ENCODE results near the gene NPHP3. TPM values are rescaled to one million over a fixed set of nuclear protein-coding genes. Genes with fewer than 3 reads are reported as not detected.

Gene NPHP3
- total and polyA plus RNA-seq, 2 donors (not counting 1 experiment from before 2014, with no cell fraction given), result 18.4 to 47.8 TPM

GRCh38 chr3:132635052-132635451, 87.2 kb downstream of the NPHP3 start:
- H3K9ac ChIP-seq (ENCODE audit: low read length), result no peak overlapping the region
- H2AFZ ChIP-seq (ENCODE audit: insufficient read depth, low read depth, low read length, poor library complexity, severe bottlenecking), result no peak overlapping the region
- ChIA-PET POLR2A (no interaction called here), CTCF (interaction anchor here (0.6 to 1.6 kb wide), 3 partner anchors 8 to 99 kb away, joined by 3 to 7 read pairs (median 4); no protein-coding TSS in a partner anchor)
- no peaks in the 10 kb centered on the region for H3K27me3 ChIP-seq (replicated peaks in 1 of 4; ENCODE audit: control extremely low read depth in 1 of 4, control insufficient read depth in 3 of 4, insufficient read depth in 4 of 4, low read length in 3 of 4)
- no peaks in the 10 kb centered on the region for H4K20me1 ChIP-seq (ENCODE audit: control insufficient read depth, insufficient read depth, low read length, poor library complexity, severe bottlenecking)
- no peaks in the 10 kb centered on the region for H3K9me3 ChIP-seq (ENCODE audit: control extremely low read depth in 1 of 3, control insufficient read depth in 2 of 3, insufficient read depth in 1 of 3, low read length in 2 of 3)
- no peak overlapping the region for H3K4me3 ChIP-seq (ENCODE audit: control extremely low read depth in 1 of 5, extremely low read depth in 1 of 5, insufficient read depth in 1 of 5, low read depth in 2 of 5, low read length in 4 of 5)
- Mint-ChIP-seq H3K27me3 (no peaks in the 10 kb centered on the region), H3K9me3 (ENCODE audit: insufficient read depth) (no peaks in the 10 kb centered on the region), H3K4me3 (no peak overlapping the region), H3K27ac (peak overlapping the region; percentile 26), H3K4me1 (no peaks in the 10 kb centered on the region)
- intact Hi-C loops (cut with micrococcal nuclease), result no loop called here
- H3K27ac ChIP-seq (ENCODE audit: low read length in 2 of 2), result no peak overlapping the region
- ATAC-seq (ENCODE audit: low read depth) (no peak), DNase-seq (no peak)
- H3K4me1 ChIP-seq (ENCODE audit: control insufficient read depth in 2 of 2, insufficient read depth in 2 of 2, low read length in 2 of 2), result no peaks in the 10 kb centered on the region
- no peaks in the 10 kb centered on the region for H3K79me2 ChIP-seq (ENCODE audit: control insufficient read depth, insufficient read depth, low read length)
- TF ChIP-seq EZH2 (IDR thresholded peaks at IDR 0.05; ENCODE audit: borderline replicate concordance, insufficient read depth, low read depth, low read length, poor library complexity, severe bottlenecking), result no peak
- TF ChIP-seq, protein P1, sequence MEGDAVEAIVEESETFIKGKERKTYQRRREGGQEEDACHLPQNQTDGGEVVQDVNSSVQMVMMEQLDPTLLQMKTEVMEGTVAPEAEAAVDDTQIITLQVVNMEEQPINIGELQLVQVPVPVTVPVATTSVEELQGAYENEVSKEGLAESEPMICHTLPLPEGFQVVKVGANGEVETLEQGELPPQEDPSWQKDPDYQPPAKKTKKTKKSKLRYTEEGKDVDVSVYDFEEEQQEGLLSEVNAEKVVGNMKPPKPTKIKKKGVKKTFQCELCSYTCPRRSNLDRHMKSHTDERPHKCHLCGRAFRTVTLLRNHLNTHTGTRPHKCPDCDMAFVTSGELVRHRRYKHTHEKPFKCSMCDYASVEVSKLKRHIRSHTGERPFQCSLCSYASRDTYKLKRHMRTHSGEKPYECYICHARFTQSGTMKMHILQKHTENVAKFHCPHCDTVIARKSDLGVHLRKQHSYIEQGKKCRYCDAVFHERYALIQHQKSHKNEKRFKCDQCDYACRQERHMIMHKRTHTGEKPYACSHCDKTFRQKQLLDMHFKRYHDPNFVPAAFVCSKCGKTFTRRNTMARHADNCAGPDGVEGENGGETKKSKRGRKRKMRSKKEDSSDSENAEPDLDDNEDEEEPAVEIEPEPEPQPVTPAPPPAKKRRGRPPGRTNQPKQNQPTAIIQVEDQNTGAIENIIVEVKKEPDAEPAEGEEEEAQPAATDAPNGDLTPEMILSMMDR (IDR thresholded peaks at IDR 0.05), result no peak
- peaks cover 0 to 16% of the 10 kb centered on the region in 2 experiments for H3K36me3 ChIP-seq (replicated peaks in 1 of 2; ENCODE audit: control extremely low read depth in 1 of 2, control insufficient read depth in 1 of 2, extremely low read depth in 1 of 2, insufficient read depth in 2 of 2, low read length in 1 of 2)
- no peak overlapping the region for H3K4me2 ChIP-seq (replicated peaks; ENCODE audit: low read depth, low read length, poor library complexity, severe bottlenecking)

Other genes starting within 250 kb of the NPHP3 start
- gene ACKR4, start 125.1 kb downstream of the NPHP3 start, total RNA-seq, result 0.15 TPM in 1 of 2 replicates, not detected in the other
- 0.21 TPM in 1 of 2 replicates, not detected in the other for gene ACKR4, start 125.1 kb downstream of the NPHP3 start, polyA plus RNA-seq
- gene ACAD11, start 62.6 kb downstream of the NPHP3 start, total RNA-seq, result 26.9 and 30.2 TPM in 2 replicates
- gene ACAD11, start 62.6 kb downstream of the NPHP3 start, polyA plus RNA-seq, result 23.4 and 43.2 TPM in 2 replicates
- gene UBA5, start 62.1 kb downstream of the NPHP3 start, total RNA-seq, result 38.9 and 41.0 TPM in 2 replicates
- 17.4 and 22.4 TPM in 2 replicates for gene UBA5, start 62.1 kb downstream of the NPHP3 start, polyA plus RNA-seq

All from B cell (primary cell).